Measurements from ENCODE around the gene DDIT3.
A peak's percentile ranks its signal among the peaks of the same experiment; 100 is the strongest.

Gene DDIT3

GRCh38 chr12:57530396-57531142 lies 10.3 kb upstream of the DDIT3 start:
- H3K27ac ChIP-seq (ENCODE audit: low read depth, low read length): no peak overlapping the region
- H3K36me3 ChIP-seq (ENCODE audit: insufficient read depth, low read length): peaks cover 89% of the 10 kb centered on the region

GRCh38 chr12:57529831-57530230 lies 9.5 kb upstream of the DDIT3 start:
- Histone ChIP-seq H3K4me3 (ENCODE audit: low read depth in 1 of 2, low read length in 2 of 2) (no peak overlapping the region), H3K9me3 (ENCODE audit: low read length) (no peaks in the 10 kb centered on the region), H3K27me3 (ENCODE audit: control insufficient read depth in 1 of 2, insufficient read depth in 2 of 2, low read length in 2 of 2) (no peaks in the 10 kb centered on the region), H3K36me3 (ENCODE audit: insufficient read depth, low read length) (peaks cover 89% of the 10 kb centered on the region), H3K9ac (ENCODE audit: low read length) (no peak overlapping the region), H3K4me1 (ENCODE audit: insufficient read depth, low read length) (peaks cover 4% of the 10 kb centered on the region), H3K27ac (ENCODE audit: low read depth, low read length) (no peak overlapping the region)

More at GRCh38 chr12:57530396-57531142, 10.3 kb upstream of the DDIT3 start:
- Histone ChIP-seq H3K9ac (ENCODE audit: low read length) (no peak overlapping the region), H3K4me3 (ENCODE audit: low read depth in 1 of 2, low read length in 2 of 2) (no peak overlapping the region), H3K9me3 (ENCODE audit: low read length) (no peaks in the 10 kb centered on the region), H3K27me3 (ENCODE audit: control insufficient read depth in 1 of 2, insufficient read depth in 2 of 2, low read length in 2 of 2) (no peaks in the 10 kb centered on the region), H3K4me1 (ENCODE audit: insufficient read depth, low read length) (no peaks in the 10 kb centered on the region)

- Histone ChIP-seq H3K27ac (ENCODE audit: low read depth, low read length) (no peak overlapping the region), H3K9me3 (ENCODE audit: low read length) (no peaks in the 10 kb centered on the region), H3K4me1 (ENCODE audit: insufficient read depth, low read length) (peaks cover 13% of the 10 kb centered on the region), H3K27me3 (ENCODE audit: control insufficient read depth in 1 of 2, insufficient read depth in 2 of 2, low read length in 2 of 2) (no peaks in the 10 kb centered on the region), H3K36me3 (ENCODE audit: insufficient read depth, low read length) (peaks cover 90% of the 10 kb centered on the region), H3K9ac (ENCODE audit: low read length) (no peak overlapping the region), H3K4me3 (ENCODE audit: low read depth in 1 of 2, low read length in 2 of 2) (no peak overlapping the region)
These were observed 8.7 kb upstream of the DDIT3 start for GRCh38 chr12:57528831-57529555.

- Histone ChIP-seq H3K4me3 (ENCODE audit: low read depth in 1 of 2, low read length in 2 of 2) (no peak overlapping the region), H3K4me1 (ENCODE audit: insufficient read depth, low read length) (peaks cover 21% of the 10 kb centered on the region), H3K27ac (ENCODE audit: low read depth, low read length) (no peak overlapping the region), H3K9ac (ENCODE audit: low read length) (no peak overlapping the region), H3K27me3 (ENCODE audit: control insufficient read depth in 1 of 2, insufficient read depth in 2 of 2, low read length in 2 of 2) (no peaks in the 10 kb centered on the region), H3K9me3 (ENCODE audit: low read length) (no peaks in the 10 kb centered on the region), H3K36me3 (ENCODE audit: insufficient read depth, low read length) (peaks cover 86% of the 10 kb centered on the region)
These were observed 7.9 kb upstream of the DDIT3 start for GRCh38 chr12:57528176-57528575.

GRCh38 chr12:57527184-57527583 lies 6.9 kb upstream of the DDIT3 start:
- no peak overlapping the region for H3K9ac ChIP-seq (ENCODE audit: low read length)
- H3K27me3 ChIP-seq (ENCODE audit: control insufficient read depth in 1 of 2, insufficient read depth in 2 of 2, low read length in 2 of 2): no peaks in the 10 kb centered on the region
- H3K4me1 ChIP-seq (ENCODE audit: insufficient read depth, low read length): peaks cover 21% of the 10 kb centered on the region
- H3K27ac ChIP-seq (ENCODE audit: low read depth, low read length): no peak overlapping the region
- peaks cover 76% of the 10 kb centered on the region for H3K36me3 ChIP-seq (ENCODE audit: insufficient read depth, low read length)
- H3K4me3 ChIP-seq (ENCODE audit: low read depth in 1 of 2, low read length in 2 of 2): no peak overlapping the region
- no peaks in the 10 kb centered on the region for H3K9me3 ChIP-seq (ENCODE audit: low read length)

GRCh38 chr12:57526477-57527126 lies 6.3 kb upstream of the DDIT3 start:
- H3K9ac ChIP-seq (ENCODE audit: low read length): no peak overlapping the region
- H3K9me3 ChIP-seq (ENCODE audit: low read length): no peaks in the 10 kb centered on the region
- peaks cover 27% of the 10 kb centered on the region for H3K4me1 ChIP-seq (ENCODE audit: insufficient read depth, low read length)
- peaks cover 70% of the 10 kb centered on the region for H3K36me3 ChIP-seq (ENCODE audit: insufficient read depth, low read length)
- H3K27ac ChIP-seq (ENCODE audit: low read depth, low read length): no peak overlapping the region
- H3K27me3 ChIP-seq (ENCODE audit: control insufficient read depth in 1 of 2, insufficient read depth in 2 of 2, low read length in 2 of 2): no peaks in the 10 kb centered on the region
- no peak overlapping the region for H3K4me3 ChIP-seq (ENCODE audit: low read depth in 1 of 2, low read length in 2 of 2)

GRCh38 chr12:57525615-57526383 lies 5.5 kb upstream of the DDIT3 start:
- Histone ChIP-seq H3K27ac (ENCODE audit: low read depth, low read length) (no peak overlapping the region), H3K9me3 (ENCODE audit: low read length) (no peaks in the 10 kb centered on the region), H3K36me3 (ENCODE audit: insufficient read depth, low read length) (peaks cover 63% of the 10 kb centered on the region), H3K9ac (ENCODE audit: low read length) (no peak overlapping the region), H3K4me1 (ENCODE audit: insufficient read depth, low read length) (peaks cover 35% of the 10 kb centered on the region), H3K27me3 (ENCODE audit: control insufficient read depth in 1 of 2, insufficient read depth in 2 of 2, low read length in 2 of 2) (no peaks in the 10 kb centered on the region), H3K4me3 (ENCODE audit: low read depth in 1 of 2, low read length in 2 of 2) (no peak overlapping the region)

DNA sequence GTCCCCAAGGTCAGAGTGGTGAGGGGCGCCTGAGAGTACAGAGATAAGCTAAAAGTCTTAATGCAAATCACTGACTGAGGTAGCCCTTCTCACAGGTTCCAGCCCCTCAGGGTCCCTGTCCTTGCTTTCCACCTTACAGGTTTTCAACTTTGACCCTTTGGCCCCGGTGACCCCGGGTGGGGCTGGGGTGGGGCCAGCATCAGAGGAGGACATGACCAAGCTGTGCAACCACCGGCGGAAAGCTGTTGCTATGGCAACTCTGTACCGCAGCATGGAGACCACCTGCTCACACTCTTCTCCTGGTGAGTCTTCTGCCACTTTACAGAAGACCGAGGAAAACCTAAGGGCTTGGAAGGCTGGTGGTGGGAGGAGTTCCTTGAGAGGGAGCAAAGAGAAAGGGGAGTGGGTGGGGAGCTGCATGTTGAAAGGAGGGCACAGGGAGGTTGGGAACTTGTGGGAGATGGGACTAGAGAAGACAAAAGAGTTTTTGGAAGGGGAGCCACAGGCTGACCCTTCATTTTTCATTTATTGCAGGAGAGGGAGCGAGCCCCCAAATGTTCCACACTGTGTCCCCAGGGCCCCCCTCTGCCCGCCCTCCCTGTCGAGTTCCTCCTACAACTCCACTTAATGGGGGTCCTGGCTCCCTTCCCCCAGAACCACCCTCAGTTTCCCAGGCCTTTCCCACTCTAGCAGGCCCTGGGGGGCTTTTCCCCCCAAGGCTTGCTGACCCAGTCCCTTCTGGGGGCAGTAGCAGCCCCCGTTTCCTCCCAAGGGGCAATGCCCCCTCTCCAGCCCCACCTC lies 4.7 kb upstream of the DDIT3 start:
- peaks cover 55% of the 10 kb centered on the region for H3K36me3 ChIP-seq (ENCODE audit: insufficient read depth, low read length)
- no peaks in the 10 kb centered on the region for H3K9me3 ChIP-seq (ENCODE audit: low read length)
- H3K4me1 ChIP-seq (ENCODE audit: insufficient read depth, low read length): peaks cover 35% of the 10 kb centered on the region
- H3K27me3 ChIP-seq (ENCODE audit: control insufficient read depth in 1 of 2, insufficient read depth in 2 of 2, low read length in 2 of 2): no peaks in the 10 kb centered on the region
- no peak overlapping the region for H3K9ac ChIP-seq (ENCODE audit: low read length)
- H3K4me3 ChIP-seq (ENCODE audit: low read depth in 1 of 2, low read length in 2 of 2): no peak overlapping the region
- no peak overlapping the region for H3K27ac ChIP-seq (ENCODE audit: low read depth, low read length)

DNA sequence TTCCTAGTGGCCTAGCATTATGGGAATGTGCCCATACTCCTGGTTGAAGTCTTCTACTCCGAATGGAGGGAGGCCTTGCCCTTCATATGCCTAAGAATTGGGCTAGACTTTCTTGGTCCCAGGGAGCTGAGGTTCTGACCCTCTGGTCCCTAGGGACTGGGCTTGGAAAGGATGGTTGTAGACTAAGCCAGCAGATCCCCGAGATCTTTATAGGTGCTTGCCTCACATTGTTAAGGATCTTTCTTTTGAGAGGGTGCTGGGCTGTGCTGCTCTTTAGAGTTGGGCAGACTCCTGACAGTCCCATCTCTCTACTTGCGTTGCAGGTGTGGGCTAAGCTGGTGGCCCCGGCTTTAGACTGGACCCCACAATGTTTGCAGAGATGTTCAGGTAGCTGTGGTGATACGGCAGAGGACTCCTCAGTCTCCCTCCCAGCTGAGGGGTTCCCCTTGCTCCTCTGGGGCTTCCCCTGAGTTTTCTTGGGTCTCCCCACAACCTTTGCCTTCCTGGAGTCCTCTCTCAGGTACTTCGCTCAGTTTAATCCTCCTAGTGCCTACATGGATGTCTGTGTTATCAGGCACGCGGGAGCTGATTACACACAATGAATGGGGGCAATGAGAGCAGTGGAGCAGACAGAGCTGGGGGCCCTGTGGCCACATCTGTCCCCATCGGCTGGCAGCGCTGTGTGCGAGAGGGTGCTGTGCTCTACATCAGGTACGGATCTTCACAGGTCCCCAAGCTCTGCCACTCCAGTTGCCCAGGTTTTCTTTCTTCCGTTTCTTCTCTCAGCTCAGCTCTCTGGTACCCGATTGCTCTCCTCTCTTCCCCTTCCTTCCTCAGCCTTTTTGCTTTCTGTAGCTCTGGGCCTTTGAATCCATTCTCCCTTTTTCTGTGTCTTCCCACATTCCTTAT lies 3.6 kb upstream of the DDIT3 start:
- peak overlapping the region; percentile 67 for H3K27ac ChIP-seq (ENCODE audit: low read depth, low read length)
- H3K4me1 ChIP-seq (ENCODE audit: insufficient read depth, low read length): peaks cover 41% of the 10 kb centered on the region
- no peaks in the 10 kb centered on the region for H3K9me3 ChIP-seq (ENCODE audit: low read length)
- no peaks in the 10 kb centered on the region for H3K27me3 ChIP-seq (ENCODE audit: control insufficient read depth in 1 of 2, insufficient read depth in 2 of 2, low read length in 2 of 2)
- peaks cover 47% of the 10 kb centered on the region for H3K36me3 ChIP-seq (ENCODE audit: insufficient read depth, low read length)
- peak overlapping the region; percentile 47 for H3K9ac ChIP-seq (ENCODE audit: low read length)
- H3K4me3 ChIP-seq (ENCODE audit: low read depth in 1 of 2, low read length in 2 of 2): peak overlapping the region; percentile 55 to 71

All from muscle layer of colon (tissue), 2 donors.